HG02840 (cell line): ENCODE measurements around the gene EPHA4.

Source experiments
- ATAC-seq: cut with Tn5 transposase; IDR thresholded peaks from one replicate; pipeline ENCODE4 v1.9.1; 2021; ENCODE audit warnings: mild to moderate bottlenecking, moderate library complexity, moderate number of reproducible peaks; ENCODE audit not compliant: unreplicated experiment, low FRiP score

EPHA4 gene

DNA sequence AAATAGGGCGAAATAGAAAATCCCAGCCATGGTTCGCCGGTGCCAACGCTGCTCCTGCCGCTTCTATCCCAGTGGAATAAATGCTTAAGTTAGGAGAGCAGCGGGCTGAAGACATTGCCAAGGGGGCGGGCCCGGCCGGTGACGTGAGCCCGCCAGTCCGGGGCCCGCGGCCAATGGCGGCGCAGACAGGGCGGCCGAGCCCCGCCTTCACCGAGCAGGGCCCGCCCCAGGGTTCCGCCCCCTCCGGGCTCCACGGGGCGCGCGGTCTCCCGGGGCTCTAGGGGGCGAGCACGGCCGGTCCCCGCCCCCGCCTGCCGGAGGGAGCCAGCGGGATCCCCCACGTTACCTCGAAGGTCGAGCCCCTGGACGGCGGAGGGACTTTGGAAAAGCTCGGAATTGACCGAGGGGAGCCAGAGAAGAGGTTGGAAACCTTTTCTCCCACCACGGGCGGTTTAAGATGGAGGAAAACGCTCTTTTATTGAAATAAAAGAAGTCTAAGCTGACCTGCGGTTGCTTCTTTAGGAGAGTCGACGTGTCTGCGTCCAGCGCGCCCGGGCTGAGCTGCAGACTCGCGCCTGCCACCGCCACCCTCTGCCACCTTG lies at the start of gene EPHA4:
Gene EPHA4 (minus strand): TSS at position 86 of the 602 bp plus-strand sequence. CDS start 56 bp downstream, at position 30.
- ATAC-seq: peak; percentile 84

DNA sequence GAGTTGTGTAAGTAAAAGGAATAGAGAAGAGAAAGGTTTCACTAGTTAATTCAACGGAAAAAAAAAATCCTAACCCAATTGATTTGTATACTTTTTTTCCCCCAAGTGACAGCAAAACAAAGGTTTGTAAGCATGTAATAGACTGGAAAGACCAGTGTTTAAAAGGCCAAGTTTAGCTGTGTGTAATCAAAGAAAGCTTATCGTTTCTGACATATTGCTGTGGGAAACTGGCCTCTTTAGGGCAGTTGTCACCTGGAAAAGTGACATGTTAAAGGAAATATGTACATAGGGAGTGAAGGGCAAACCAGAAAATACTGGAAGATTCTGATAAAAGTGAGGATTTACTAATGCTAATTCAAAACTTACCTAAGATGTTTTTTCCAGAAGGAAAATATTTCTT lies 45.9 kb upstream of the EPHA4 start:
- ATAC-seq: no peak

DNA sequence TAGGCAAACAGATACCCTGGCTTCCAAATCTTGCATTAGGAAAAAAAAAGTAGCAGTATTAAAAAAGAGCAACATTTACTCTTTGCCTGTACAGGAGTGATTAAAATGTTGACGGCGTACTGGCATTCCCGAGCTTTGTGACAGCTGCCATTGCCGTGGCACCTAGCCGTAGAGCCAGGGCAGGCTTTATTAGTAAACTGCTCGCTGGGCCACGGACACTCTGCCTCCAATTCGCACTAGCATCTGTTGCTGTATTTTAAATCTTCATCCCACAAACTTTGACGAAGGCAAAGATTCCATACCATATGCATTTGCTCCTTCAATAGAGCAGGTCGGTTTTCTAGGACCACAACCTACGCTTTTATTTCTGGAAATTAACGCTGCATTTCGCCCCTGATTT lies 44.5 kb upstream of the EPHA4 start:
- no peak for ATAC-seq

DNA sequence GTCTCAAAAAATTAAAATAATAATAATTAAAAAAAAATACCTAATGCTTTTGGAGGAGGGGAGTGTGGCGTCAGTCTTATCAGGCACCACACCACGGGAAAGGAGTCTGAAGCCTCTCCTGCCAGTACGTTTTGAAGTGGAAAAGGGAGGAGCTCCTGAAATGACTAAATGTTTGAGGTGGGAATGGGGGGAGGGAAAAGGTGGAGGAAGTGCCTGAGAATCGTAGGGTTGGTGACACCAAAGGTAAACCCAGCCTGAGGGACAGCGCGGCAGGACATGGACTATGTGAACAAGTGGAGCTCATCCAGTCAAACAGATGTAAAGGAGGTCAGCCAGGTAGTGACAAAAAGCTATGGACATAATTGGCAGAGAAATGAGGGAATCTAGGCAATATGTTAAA lies 42.2 kb upstream of the EPHA4 start:
- ATAC-seq: no peak

DNA sequence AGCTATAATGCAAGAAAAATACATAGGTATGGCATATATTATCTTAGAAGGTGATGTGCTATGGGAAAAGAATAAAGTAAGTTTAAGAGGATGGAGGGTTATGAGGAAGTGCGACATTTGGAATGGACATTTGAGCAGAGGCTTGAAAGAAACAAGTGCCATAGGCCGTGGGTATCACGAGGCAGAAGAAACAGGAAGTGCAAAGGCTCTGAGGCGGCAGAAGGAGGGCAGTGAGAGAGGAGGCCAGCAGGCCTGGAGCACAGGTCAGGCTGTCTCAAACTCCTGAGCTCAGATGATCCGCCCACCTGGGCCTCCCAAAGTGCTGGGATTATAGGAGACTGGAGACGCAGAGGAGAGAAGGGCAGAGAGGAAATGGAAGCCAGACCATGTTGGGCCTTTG lies 40.7 kb upstream of the EPHA4 start:
- ATAC-seq: no peak

DNA sequence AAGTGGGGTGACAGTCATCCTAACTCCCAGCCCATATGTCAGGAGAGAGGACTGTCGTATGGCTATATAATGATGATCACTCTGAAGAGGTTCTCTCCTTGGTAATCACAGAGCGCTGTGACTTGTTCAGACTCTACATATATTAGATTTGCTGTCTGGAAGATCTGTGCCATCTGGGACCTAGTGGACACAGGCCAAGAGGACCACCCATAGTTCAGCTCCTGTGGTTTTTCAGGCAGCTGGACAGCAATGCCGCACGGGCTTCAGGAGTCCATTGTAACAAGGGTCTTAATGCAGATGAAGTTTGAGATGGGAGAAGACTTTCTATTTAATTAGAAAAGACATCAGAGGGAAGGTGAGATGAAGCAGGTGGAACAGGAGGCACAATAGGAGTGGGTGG lies 40.1 kb upstream of the EPHA4 start:
- ATAC-seq: no peak

DNA sequence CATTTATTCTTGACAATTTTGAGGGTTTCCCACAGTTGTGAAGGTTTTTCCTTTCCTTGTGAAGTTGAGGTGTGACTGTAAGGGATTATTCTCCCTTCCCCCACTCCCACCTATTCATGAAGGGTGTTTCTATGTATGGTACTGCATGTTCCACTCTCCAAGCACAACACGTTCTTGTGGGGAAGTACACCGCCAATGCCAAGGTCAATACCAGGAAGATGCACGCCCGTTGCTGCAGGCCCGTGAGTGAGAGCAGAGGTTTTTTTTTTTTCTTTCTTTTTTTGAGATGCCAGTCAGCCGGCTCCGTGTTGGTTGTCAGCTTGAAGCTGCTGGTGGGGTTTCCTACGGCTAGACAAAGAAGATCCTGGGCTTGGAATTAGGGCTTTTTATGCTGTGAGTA lies 38.6 kb upstream of the EPHA4 start:
- no peak for ATAC-seq

DNA sequence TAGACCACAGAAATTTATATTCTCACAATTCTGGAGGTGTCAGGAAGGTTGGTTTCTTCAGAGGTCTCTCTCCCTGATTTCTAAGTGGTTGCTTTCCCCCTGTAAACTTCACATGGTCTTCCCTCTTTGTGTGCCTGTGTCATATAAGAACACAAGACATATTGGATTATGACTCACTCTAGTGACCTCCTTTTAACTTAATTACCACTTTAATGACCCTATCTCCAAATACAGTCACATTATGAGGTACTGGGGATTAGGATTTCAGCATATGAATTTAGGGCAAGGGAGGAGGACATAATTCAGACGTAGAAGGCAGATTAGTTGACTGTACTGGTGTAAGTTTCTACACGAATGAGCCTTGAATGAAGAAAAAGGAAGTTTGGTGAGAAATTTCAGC lies 38.2 kb upstream of the EPHA4 start:
- no peak for ATAC-seq

DNA sequence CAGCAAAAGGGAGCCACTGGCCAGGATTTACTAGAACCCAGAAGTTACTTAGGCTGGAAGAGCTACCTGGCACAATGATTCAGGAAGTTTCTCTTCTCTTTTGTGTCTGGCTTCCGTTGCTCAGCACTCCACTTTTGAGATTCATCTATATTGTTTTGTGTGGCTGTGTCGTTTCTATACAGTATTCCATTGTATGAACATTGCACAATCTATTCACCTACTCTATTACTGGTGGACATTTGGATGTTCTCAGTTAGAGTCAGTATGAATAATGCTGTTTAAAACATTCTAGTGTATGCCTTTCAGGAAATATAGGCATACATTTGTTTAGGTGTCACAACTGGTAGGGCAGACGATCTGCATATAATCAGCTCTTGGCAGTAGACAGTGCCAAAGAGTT lies 36.3 kb upstream of the EPHA4 start:
- ATAC-seq: no peak

DNA sequence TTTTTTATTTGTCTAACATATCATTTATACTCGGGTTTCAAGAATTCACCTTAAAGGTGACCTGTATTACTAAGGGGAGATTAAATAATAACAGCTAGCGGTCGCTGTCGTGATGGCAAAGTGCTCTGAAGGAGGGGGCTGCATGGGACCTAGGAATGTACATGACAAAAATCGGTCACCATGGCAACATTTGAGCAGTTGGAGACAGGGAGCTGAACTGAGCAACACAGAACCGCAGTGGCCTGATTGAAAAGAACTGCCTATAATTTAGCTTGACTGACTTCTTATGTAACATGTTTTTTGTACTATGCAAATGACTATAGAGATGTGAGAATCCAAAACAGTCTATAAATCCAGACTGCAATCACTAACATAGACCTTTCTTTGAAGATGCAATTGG lies 34.3 kb upstream of the EPHA4 start:
- ATAC-seq: no peak

DNA sequence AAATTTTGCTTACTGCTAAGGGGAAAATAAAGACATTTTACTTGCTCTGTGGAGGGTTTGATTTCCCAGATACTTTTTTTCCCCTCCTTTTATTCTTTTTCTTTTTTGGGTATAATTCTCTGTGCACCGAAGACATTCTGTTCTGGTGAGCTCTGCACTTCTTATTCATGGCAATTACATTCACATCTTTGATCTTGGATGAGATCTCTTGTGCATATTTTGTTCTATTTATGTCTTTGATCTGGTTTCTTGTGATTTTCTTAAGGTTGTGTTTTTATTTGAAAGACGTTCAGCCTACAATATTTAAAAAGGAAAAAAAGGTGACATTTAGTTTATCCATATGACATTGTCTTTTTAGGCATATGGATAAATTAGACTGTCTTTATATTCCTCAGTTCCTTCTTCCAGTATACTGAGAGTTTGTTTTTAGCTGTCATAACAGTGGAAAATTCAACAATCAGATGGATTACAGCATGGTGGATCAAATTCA lies 33.7 kb upstream of the EPHA4 start:
- ATAC-seq: no peak

DNA sequence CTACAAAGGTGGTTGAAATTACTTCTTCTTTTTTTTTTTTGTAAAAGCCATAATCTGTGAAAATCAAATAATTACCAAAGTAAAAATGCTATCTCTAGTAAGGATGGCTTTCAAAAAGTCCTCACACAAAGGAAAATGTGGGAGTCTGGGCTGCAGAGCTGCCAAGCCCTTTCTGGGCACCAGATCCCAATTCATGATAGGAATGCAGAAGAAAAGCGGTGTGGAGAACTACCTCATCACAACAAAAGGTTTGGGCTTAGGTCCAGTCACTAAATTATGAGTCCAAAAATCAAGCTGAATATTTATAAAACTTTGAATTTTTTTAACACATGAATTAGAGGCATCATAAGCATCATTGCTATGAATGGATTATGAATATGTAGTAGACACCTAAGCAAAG lies 30.8 kb upstream of the EPHA4 start:
- no peak for ATAC-seq

DNA sequence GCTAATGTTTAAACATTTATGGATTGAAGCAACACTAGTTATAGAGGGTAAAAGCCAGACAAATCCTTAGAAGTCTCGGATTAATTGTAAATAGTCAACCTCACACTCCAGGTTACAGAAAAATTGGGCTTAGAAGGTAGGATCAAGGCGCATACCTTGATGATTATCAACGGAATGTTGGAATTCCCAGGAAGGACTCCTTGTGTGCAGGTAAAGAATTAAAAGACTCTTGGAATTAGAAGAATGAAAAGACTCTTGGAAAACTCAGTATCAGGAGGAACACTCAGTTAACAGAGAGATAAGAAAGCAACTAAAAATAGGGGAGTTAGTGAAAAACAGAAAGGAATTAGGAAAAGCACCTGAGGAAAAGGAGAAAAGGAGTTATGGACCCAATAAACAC lies 29.3 kb upstream of the EPHA4 start:
- no peak for ATAC-seq

DNA sequence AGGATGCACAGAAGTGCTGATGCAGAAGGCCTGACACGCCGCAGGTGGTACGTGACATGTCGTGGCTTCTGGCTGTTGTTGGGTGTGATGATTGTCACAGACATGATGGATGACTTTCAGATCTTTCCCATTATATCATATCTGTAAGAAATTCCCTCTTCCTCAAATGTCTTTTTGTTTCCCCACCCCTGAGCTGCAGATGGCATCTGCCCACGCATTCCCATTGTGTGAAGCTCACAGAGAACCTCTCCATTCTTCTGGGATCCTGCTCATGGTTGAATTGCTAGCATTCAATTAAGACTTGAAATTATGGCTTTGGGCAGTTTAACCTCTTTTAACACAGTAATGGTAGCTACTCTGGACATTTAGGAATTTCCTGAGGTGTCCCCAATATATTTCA lies 28.3 kb upstream of the EPHA4 start:
- no peak for ATAC-seq

DNA sequence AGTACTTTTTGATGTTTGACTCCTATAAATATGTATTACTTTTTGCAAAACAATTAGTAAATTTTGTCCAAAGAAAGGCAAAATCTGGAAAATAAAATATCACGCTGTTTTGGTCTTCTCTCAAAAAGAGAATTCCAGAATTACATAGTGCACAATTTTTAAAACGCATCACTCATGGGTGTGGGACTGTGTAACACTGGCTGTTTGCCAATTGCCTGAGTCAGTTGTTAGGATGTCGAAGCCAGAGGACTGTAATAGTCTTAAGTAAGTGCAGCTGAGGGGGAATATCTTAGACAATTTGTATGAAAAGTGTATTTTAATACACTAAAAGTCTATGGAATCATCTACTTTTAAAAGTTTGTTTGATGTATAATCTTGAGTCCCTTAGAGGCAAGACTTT lies 24.1 kb upstream of the EPHA4 start:
- no peak for ATAC-seq

DNA sequence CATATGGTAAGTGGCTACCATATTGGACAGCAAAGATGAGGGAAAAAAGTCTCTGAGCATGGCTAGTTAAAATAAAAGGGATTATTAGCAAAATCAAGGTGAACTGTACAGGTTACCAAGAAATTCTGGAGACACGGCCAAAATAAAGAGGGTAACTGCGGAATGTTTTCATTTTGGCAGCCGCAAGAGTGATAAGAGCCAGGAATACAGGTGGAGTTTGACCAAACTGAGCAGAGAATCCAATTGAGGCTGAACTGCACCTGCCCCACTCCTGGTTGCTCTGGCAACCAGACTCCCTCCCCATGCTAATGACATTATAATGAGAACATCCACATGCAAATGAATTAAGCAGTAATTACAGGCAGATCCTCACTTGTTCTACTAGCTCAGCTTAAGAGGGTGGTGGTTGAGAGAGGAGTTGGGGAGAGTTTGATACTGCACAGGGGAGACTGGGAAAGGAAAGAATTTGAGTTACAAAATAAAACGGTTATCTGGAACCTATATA lies 18.8 kb upstream of the EPHA4 start:
- ATAC-seq: no peak

DNA sequence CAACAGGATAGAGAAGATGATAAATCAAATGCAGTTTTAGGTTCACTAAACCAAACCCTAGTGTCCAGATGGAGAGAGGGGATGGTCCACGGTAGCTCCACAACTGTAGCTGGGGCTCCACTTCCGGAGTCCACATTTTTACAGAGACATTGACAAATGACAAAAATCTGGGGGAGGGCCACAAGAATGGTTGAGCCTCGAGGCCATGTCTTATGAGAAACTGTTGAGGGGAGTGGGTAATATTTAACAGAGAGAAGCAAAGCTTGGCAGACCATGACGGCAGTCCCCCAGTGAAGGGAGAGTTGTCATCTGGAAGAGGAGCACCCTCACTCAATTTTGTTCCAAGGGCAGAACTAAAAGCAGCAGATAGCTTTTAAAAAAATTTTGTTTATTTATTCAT lies 17.6 kb upstream of the EPHA4 start:
- ATAC-seq: no peak

DNA sequence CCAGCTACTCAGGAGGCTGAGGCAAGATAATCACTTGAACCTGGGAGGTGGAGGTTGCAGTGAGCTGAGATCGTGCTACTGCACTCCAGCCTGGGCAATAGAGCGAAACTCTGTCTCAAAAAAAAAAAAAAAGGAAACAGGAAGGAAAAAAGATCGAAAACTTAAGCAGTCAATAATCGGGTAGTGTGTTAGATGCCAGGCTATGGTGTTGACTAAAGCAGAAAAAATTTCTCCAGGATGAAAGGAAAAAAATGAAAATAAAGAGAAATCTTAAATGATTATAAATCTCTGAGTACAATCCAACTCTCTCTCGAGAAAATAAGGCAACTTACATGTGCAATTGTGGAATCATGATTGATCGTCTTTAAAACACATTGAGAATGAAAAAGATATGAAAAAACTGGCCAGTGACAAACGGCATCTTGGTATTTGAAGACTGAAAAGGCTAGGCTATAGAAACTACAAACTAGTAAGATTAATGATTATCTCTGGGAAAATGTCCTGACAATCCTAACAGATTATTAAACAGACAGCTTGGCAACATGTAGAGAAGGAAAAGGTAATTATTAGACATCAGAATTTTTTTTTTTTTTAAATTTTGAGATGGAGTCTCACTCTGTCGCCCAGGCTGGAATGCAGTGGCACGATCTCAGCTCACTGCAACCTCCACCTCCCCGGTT lies 16.3 kb upstream of the EPHA4 start:
- ATAC-seq: no peak

DNA sequence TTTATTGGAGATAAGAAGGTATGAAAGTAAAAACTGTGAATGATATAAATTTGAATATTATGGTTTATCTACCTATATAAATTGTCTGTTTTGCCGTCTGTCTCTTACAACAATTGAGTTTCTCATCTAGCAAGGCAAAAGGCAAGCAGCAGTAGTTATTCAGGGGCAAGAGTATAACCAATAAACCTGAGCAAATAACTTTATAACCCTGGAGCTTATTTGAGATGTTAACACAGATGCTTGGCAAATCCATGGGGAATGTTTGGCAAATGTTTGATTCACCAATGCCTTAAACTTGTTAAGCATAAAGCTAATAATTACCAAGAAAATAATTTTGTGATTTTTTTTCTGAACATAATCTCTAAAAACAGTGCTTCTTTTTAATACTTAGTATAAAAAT lies 9.9 kb upstream of the EPHA4 start:
- no peak for ATAC-seq

DNA sequence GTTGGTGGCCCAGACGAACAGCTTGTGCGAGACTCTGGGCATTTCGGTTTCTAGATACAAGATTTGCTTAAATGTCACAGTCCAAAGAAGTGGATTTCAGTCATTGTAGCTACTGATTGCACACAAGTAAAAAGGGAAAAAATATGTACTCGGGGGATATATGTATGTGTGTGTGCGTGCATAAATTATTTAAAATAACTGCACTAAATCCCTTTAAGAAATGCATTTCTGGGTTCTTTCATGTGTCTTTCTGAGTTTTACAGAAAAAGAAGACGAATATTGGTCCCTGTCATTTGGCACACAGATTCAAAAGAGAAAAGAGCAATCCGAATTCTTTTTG lies 2.1 kb upstream of the EPHA4 start:
- no peak for ATAC-seq

DNA sequence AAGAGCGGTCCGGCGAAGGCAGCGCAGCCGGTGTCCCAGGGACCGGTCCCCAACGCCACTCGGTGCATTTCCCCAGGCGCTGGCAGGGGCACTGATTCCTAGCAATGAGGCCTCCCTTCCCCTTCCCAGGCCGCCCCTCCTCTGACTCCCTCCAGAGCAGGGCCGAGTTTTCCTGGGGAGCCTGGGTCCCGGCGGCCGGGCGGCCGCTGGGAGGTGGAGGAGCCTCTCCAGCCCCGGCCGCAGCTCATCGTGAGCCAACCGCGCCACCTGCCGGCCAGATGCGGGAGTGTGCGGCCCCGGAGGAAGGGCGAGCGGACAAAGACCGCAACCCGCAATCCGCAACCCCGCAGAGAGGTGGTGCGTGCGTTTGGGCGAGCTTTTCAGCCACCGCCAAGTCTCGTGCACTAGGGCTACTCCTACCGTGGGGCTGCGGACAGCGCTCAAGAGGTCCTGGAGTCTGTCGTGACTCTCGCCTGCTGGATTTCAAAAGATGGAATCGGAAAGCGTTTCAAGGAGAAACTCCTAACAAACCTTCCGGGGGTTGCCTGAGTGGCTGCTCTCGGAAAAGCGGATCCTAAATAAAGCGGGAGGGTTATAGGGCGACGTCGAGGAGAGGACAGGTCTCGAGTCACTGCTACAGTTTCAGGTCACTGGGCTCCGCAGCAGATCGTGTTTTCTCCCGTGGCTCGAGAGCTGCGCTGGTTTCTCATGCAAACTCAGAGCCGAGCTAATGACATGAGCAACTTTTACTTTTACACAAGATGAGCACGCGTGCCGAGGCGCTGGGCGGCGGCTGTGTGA lies 1.5 kb upstream of the EPHA4 start:
- ATAC-seq: peak; percentile 67
